ENCODE measurements around the gene DUSP1.

The DUSP1 gene

GRCh38 chr5:172721455-172722326 is 49.3 kb downstream of the DUSP1 start:
- no peak for DNase-seq

DNA sequence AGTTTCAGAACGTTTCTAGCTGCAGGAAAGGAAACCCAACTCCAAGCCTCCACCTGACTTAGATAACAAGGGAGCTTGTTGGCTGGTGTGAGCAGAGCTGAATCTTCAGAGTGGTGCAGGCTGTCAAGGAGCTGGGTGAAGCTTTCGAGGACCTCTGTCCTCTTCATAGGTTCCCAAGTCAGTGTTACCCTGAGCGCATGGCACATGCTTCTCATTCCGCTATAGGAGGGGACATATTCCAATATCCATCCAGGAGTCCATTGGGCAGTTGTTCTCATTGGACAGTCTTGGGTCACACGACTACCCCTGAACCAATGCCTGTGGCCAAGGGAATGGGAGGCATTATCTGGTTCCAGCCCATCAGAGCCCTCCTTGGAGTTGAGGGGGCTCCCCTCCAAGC is 50.3 kb downstream of the DUSP1 start:
- no peak for DNase-seq

- no peak for DNase-seq
Measured at GRCh38 chr5:172719211-172719610, 51.8 kb downstream of the DUSP1 start.

- DNase-seq: no peak
Measured at GRCh38 chr5:172718527-172719114, 52.4 kb downstream of the DUSP1 start.

Measured in cerebellar nuclear complex (tissue), 1 donor.